K562 (cell line): ENCODE measurements around the gene GMDS.

ENCODE experiments used
- CTCF ChIP-seq, 3 experiments: IDR thresholded peaks in 2 of 3; conservative IDR thresholded peaks in 1 of 3; 2 replicates each; pipeline ENCODE4 v1.5.1; 2011 to 2012; ENCODE audit warnings: low read length in 3 of 3, mild to moderate bottlenecking in 3 of 3, control low read depth in 2 of 3, improper control_type of control experiment in 1 of 3, inconsistent platforms in 1 of 3, low read depth in 1 of 3, mixed read lengths in 1 of 3, moderate library complexity in 1 of 3; ENCODE audit not compliant: insufficient read depth in 2 of 3
- E2F3 ChIP-seq: fragments of 250-450 bp; sonication (Bioruptor Pico); IDR thresholded peaks from 2 replicates; pipeline ENCODE4 v1.4.0; 2020; ENCODE audit warnings: mild to moderate bottlenecking
- EZH2 ChIP-seq: IDR thresholded peaks from 2 replicates; pipeline ENCODE4 v1.6.1; 2012; ENCODE audit warnings: low read depth, mild to moderate bottlenecking, inconsistent platforms, low read length, borderline replicate concordance
- FOSL1 ChIP-seq: fragments of 200-800 bp; sonication (Bioruptor generic); conservative IDR thresholded peaks from 2 replicates; pipeline ENCODE4 v1.6.1; 2016; ENCODE audit warnings: missing genetic modification characterization, missing compliant biosample characterization
- MXI1 ChIP-seq: IDR thresholded peaks from 2 replicates; pipeline ENCODE4 v1.6.1; 2011; ENCODE audit warnings: low read depth, mild to moderate bottlenecking, improper control_type of control experiment, low read length
- ZNF3 ChIP-seq: fragments of 250-450 bp; sonication (Bioruptor Pico); IDR thresholded peaks from 2 replicates; pipeline ENCODE4 v1.5.0; 2021; ENCODE audit warnings: mild to moderate bottlenecking, moderate library complexity
- ZSCAN29 ChIP-seq: fragments of 450-650 bp; IDR thresholded peaks from 2 replicates; pipeline ENCODE4 v1.6.1; 2017

- TF ChIP-seq CTCF (IDR thresholded peaks at IDR 0.05 in 2 of 3, conservative IDR thresholded peaks at IDR 0.05 in 1 of 3; ENCODE audit: insufficient read depth in 2 of 3, low read depth in 1 of 3, low read length in 3 of 3) (no peak), ZSCAN29 (no peak), EZH2 (no peak), E2F3 (CRISPR knock-in tag) (no peak), MXI1 (no peak), ZNF3 (CRISPR knock-in tag) (no peak), FOSL1 (no peak)
Observed at GRCh38 chr6:1870251-1870650, 375.2 kb downstream of the GMDS start.
